HS-5 (cell line): ENCODE data around the gene TRIM46.
"Not testable (repeated sequence)": the region's sequence is repeated elsewhere in the genome, so short reads cannot be mapped to it uniquely, and the experiment has no call there.

Experiments
- DNase-seq: peaks from one replicate; pipeline ENCODE4 v3.0.0-alpha.2; 2012; ENCODE audit warnings: low read depth

The TRIM46 gene

DNA sequence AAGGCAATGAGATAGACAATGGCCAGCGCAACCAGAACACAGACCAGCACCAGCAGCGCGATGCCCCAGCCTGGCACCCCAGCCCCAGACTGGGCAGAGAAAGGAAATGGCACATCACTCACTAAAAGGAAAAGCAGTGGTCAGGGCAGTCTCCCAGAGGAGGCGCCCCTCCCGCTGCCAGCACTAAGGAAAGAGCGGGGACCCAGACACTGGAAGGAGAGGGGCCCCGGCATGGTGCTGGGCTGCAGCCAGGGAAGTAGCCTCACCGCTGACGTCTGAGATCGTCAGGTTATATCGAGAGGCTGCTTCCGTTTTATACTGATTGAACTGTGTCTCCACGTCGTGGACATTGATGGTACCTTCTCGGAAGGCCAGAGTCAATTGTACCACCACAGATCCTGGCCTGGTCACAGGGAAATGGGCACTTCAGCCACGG is 13.8 kb downstream of the TRIM46 start:
- no peak for DNase-seq

DNA sequence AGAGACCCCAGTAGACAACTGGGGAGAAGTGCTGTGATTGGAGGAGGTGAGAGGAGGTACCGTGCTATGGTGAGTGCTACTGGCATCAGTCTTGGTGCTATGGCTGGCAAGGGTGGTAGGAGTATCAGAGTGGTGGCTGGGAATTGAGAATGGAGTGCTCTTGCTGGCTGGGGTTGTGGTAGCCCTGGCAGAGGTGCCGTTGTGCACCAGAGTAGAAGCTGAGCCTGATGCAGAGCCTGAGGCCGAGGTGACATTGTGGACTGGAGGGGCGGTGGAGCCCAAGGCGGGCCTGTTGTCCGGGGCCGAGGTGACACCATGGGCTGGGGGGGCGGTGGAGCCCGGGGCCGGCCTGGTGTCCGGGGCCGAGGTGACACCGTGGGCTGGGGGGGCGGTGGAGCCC is 14.6 kb downstream of the TRIM46 start:
- no peak for DNase-seq

DNA sequence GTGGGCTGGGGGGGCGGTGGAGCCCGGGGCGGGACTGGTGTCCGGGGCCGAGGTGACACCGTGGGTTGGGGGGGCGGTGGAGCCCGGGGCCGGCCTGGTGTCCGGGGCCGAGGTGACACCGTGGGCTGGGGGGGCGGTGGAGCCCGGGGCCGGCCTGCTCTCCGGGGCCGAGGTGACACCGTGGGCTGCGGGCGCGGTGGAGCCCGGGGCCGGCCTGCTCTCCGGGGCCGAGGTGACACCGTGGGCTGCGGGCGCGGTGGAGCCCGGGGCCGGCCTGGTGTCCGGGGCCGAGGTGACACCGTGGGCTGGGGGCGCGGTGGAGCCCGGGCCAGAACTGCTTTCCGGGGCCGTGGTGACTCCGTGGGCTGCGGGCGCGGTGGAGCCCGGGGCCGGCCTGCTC is 16.3 kb downstream of the TRIM46 start:
- not testable (repeated sequence) for DNase-seq

DNA sequence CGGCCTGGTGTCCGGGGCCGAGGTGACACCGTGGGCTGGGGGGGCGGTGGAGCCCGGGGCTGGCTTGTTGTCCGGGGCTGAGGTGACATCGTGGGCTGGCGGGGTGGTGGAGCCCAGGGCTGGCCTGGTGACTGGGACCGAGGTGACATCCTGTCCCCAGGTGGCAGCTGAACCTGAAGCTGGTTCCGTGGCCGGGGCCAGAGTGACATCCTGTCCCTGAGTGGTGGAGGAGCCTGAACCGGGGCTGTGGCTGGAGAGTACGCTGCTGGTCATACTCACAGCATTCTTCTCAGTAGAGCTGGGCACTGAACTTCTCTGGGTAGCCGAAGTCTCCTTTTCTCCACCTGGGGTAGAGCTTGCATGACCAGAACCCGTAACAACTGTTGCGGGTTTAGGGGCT is 18.3 kb downstream of the TRIM46 start:
- DNase-seq: no peak

DNA sequence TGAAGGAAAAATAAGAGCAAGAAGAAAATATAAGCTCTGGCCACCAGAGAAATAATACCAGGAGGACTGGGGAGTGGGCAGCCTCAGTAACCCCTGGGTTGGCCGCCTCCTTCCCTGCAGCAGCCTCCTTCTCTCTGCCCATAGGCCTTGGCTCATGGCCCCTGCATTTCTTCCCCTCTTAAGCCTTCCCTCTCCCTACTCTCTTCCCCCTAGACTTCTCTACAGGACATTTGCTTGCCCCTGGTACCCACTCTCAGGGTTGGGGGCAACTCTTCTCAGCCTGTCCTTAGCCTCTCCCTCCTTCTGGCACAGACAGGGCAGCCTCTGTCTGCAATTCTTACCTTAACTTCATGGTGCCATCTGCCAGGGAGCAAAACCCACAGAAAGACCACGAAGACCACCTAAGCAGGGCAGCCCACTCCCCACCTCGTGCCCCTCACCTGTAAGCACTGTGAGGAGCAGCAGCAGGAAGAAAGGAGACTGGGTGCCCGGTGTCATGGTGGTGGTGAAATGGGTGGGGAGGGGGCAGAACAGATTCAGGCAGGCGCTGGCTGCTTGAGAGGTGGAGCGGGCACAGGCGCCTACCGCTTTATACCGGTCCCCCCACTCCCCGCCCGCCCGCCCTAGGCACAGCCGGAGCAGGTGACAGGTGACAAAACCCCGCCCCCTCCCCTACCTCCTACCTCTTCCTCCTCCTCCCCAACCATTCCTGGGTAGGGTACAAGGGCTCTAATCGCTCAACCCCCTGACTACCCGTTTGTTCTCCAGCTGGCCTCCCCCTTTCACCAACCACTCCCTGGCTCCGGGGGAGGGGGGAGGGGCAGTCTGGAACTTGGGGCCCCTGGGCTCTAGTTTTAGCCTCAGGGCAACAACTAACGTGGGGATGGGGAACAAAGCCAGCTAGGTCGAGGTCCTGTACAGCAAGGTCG is 19.0 kb downstream of the TRIM46 start:
- no peak for DNase-seq

DNA sequence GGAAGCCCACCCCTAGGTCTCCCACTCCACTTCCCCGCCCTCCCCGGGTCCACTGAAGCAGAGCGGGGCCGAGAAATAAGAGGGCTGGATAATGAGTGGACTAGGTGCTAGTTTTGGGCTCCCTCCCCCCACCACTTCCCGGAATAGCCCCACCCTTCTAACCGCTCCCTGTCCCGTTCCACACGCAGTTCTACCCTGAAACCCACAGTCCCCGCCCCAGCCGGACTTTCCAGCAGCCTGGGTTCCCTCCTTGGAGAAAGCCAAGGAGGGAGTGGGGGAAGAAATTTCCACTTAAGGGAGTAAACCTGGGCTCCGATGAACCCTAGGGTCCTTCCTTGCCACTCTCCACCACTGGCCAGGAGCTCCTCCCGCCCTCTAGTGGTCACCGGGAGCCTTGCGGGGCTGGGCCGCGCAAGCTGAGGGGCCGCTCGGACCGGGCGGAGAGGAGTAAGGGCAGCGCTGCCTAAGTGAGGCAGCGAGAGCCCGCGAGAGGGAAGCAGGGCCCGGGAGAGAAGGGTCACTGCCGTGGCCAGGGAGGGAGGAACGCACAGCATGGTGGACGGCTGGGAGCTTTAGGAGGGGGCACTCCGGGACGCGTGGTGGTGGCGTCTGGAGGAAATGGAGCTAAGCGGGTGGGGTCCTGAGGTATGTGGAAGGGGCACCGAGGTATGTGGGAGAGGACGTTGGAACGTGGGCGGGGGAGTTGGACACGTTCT is 19.8 kb downstream of the TRIM46 start:
- DNase-seq: peak; percentile 60

DNA sequence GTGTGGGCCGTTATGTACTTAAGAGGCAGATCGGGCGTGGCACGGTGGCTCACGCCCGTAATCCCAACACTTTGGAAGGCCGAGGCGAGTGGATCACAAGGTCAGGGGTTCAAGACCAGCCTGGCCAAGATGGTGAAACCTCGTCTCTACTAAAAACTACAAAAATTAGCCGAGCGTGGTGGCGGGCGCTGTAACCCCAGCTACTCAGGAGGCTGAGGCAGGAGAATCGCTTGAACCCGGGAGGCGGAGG is 20.3 kb downstream of the TRIM46 start:
- not testable (repeated sequence) for DNase-seq

DNA sequence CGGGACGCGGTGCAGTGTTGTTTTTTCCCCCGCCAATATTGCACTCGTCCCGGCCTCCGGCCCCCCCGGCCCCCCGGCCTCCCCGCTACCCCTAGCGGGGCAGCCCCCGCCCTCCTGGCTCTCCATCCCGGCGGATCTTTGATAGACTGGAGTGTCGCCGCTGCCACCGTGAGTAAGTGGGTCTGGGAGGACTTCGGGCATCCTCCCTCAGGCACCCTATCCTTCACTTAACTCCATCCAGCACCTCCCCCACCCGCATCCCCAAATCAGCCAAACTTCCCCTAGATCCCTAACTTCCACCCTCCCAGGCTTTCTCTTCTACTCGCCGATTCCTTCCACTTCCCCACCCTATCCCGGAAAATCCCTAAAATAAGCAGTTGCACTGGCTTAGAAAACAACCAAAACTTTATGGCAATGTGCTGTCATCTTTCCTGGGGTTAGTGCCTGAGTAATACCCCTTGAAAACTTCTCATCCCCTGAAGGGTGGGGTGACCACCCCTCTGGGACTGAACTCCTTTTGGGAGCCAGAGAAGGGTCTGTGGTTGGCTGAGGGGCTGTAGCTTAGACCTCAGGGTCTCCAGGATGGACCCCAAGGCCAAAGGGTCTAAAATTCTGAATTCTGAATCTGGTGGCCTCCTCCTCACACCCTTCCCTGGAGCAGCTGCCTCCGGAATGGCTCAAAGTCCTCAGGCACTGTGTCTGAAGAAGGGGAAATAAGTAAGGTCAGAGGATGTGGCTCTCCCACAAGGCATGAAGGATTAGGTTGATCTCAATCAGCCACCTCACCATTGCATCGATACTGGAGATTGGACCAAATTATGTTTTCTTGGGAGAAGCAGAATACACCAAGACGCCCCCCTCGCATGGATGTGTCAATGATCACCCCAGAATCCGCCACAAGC is 21.8 kb downstream of the TRIM46 start:
- no peak for DNase-seq

DNA sequence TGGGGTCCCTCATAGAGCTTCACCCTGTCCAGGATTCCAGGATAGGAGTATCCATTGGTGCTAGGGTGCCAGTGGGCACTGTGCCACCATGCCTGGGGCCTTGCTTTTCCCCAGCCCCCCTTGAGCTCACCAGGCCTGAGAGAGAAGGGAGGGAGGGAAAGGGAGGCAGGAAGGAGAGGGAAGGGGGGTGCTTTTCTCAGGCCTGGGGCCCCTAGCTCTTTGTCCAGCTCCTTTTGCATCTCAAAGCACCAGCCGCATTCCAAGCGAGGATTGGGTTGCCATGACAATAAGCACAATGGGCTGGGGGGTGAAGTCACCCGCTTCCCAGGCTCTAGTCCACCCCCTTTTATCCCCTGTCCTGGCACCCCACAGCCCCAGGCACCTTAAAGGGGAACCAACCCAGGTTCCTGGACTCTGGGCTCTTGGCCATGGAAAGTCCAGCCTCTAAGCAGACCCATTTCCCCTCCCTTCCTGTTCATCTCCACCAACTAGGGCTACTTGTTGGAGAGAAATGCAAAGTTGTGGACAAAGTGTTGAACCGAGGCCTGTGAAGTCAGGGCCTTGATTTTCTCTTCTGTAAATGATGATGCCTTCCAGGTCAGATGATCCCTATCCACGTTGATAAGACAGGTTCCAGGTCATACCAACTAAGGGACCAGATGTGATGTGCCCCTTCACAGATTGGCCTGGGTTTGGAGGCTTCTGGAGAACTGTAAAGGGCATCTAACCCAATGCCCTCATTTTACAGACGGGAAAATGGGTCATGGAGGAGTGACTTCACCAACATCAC is 22.6 kb downstream of the TRIM46 start:
- DNase-seq: no peak

DNA sequence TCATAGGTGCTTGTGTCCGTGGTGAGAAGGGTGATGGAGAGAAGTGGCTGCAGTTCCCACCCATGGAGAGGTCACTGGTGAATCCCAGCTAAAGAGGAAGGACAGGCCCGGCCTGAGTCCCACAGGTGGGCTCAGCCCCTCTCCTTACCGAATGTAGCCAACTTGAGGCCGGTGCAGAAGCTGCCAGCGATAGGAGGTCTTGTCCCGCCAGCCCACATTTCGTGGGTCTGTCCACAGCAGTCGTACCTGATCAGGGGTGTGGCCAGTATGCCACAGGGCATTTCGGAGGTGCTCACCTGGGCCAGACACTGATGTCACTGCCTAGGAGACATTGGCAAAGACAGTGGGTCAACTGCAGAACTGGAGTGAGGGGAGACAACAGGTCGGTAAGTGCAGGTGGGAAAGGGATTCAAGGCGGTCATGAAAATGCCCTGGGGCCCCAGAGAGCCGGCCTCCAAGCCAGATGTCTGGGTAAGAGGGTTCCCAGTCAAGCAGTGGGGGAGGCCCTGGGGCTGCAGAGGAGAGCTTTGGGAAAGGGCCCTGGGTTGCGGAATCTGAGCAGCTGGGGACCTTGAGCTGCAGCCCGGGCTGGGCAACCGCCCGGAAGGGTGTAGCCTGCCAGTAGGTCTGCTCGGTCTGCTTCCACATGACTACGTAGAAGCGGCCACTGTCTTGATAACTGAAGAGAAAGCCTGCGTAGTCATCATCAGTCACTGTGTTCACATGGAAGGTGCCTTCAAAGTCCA is 23.4 kb downstream of the TRIM46 start:
- DNase-seq: no peak

DNA sequence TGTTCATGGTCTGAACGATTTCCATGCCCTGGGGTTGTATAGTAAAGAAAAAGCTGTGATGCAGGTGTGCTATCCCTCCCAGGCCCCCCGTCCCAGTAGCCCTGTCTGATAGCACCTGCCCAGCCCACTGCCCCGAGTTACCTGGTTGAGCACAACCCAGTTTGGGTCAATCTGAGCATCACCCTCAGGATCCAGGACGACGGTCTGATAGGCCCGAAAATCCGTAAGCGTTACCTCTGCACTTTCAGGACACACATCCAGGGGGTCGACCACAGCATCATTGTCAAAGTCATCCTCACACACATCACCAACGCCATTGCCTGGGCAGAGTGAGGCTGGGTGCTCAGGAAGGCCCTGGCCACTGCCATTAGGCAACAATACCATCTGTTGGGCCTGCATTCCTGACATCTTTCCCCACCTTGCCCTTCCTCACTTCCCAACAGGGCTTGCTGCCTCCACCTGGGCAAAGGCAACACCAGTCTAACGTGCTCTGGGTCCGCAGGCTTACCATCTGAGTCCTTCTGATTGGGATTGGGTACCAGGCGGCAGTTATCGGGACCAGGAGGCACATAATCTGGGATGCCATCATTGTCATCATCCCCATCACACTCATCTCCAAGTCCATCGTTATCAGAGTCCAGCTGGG is 24.4 kb downstream of the TRIM46 start:
- DNase-seq: no peak

DNA sequence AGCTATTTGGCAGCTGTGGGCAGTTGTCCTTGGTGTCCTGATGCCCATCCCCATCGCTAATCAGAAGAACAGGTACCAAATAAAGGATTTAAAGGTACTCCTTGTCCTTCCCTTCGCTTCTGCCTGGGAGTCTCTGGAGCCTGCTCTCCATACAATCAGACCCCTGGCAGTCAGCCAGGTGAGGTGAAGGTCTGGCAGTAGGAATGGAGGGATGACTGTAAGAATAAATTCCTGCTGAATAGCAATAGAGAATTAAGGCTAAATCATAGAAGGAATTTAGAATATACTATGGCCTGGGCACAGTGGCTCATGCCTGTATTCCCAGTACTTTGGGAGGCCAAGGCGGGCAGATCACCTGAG is 24.9 kb downstream of the TRIM46 start:
- no peak for DNase-seq

DNA sequence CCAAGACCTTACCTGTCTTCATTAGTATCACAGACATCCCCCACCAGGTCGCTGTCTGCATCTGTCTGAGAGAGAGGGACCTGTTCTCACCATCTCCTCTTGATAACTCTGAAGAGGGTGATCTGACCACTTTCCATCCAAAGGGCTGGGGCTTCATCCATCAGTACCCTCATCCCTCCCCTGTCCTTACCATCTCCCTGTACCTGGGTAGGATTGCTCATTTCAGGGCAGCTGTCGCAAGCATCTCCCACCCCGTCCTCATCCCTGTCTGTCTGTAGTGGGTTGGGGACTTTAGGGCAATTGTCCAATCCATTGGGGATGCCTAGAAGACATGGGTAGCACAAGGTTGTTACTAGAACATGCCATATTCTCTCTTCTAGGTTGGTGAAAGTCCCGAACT is 26.1 kb downstream of the TRIM46 start:
- DNase-seq: no peak

DNA sequence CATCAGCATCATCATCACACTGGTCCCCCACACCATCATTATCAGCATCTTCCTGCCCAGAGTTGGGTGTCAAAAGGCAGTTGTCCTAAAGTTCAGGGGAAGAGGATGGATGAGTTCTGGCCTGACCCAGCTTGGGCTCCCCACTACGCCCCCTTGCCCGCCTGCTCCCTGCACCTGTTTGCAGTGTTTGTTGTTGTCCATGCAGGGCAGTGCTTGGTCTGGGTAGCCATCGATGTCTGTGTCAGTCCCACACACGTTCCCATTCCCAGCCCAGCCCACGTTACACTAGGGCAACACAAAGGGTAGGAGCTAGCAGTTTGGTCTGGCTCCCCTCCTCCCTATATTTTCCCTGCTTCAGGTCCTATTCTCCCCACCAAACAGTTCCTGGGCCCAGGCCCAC is 27.3 kb downstream of the TRIM46 start:
- no peak for DNase-seq

DNA sequence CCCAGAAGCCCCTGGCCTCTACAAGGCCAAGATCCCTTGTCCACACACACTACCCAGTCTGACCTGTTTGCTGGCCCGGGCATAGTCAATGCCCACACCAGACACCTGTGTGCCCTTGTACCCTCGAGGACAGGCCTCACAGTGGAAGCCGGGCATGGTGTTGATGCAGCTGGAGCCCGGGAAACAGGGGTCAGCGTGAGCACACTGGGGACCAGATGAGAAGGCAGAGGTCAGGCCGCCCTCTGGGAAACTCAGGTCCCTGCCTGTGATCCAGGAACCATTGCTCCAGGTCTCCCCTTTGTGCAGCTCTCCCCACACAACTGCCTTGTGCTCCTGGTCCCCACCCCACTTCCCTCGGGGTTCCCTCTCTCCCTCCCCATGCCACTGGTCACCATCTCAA is 28.5 kb downstream of the TRIM46 start:
- no peak for DNase-seq

DNA sequence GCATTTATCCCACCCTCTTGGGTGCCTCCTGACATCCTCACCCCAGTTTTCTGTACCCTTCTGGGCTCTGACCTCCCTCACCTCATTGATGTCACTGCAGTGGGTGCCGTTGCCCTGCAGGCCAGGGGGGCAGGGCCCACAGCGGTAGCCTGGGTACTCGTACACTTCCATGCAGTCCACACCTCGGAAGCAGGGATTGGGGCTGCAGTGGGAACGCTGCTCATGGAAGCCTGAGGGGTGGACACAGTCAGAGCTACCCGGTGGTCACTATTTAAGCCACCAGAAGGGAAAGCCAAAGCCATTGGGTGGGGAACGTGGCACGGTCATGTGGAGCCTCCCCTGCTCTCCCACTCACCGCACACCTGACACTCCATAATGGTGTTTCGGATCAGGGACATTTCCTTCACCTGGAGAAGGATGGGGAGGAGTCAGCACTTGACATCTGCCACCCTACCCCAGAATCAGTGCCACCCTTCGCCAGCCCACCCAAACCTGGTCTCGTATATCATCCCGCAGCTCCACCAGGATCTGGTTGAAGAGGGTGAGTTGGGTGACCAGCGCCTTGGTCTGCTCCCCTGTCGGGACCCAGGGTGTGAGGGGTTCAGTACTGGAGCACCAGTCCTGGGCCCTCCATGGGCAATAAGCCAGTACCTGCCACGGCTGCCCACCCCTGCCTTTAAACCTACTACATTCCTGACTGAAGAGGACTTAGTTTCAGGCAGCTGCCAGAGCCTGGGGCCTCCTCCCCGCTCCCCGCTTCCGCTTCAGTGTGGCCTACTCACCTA is 29.3 kb downstream of the TRIM46 start:
- DNase-seq: no peak

DNA sequence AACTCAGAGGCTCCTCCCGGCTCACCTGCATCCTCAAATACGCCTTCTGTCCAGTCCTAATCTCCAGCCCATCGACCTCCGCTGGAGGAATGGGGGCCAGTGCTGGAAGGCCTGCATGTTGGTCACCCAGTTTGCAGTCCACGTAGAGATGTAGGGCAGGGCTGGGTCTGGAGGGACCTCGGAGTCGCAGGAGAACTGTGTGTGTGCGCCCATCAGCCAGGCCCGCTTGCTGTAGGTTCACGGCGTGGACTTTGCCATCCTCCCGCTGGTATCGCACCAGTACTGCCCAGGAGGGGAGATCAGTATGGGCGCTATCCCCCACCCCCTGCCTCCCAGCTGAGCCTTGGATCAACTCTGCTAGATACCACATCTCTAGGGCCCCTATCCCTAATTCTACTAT is 31.4 kb downstream of the TRIM46 start:
- no peak for DNase-seq

DNA sequence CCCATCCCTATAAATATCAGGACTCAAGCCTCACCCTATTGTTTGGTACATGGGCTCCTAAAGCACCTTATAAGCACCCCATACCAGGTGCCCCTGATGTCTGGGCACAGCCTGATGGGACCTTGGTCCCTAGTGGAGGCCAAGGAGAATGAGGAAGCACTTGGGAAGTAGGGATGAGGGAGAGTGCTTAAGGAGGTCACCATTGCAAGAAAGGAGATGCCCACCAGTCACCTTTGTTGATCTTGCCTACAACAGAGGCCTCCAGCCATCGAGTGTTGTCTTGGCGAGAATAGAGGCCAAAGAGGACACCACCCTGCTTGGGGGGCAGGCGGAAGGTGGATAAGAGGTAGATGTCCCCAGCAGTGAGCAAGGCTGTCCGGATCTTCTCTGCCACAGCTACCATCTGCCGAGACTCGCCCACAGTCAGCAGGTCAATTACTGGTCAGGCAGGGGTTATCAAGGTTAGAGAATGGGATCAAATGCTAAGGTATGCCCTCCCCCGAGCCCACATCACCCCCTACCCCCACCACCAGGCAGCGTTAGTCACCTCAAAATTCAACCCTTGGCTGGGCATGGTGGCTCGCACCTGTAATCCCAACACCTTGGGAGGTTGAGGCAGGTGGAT is 32.4 kb downstream of the TRIM46 start:
- DNase-seq: no peak
